HUES48 (cell line): Measurements from ENCODE around the gene EIPR1.

Source experiments
- H3K27ac ChIP-seq: one replicate; pipeline ENCODE4 v1.7.0; 2013; ENCODE audit warnings: low read depth, low read length, inconsistent platforms
- H3K27me3 ChIP-seq: 2 replicates; pipeline ENCODE4 v1.6.1; 2013; ENCODE audit warnings: mild to moderate bottlenecking, low read length; ENCODE audit not compliant: control insufficient read depth, insufficient read depth
- H3K36me3 ChIP-seq: 2 replicates; pipeline ENCODE4 v1.6.1; 2013; ENCODE audit warnings: low read length; ENCODE audit not compliant: control insufficient read depth, insufficient read depth
- H3K4me1 ChIP-seq: 2 replicates; pipeline ENCODE4 v1.6.1; 2013; ENCODE audit warnings: mild to moderate bottlenecking, low read length; ENCODE audit not compliant: control insufficient read depth, insufficient read depth
- H3K4me3 ChIP-seq: 2 replicates; pipeline ENCODE4 v1.5.1; 2013; ENCODE audit warnings: mild to moderate bottlenecking, low read depth, low read length
- H3K9ac ChIP-seq: 2 replicates; pipeline ENCODE4 v1.6.1; 2013; ENCODE audit warnings: mild to moderate bottlenecking, low read depth, low read length, moderate library complexity
- H3K9me3 ChIP-seq: 2 replicates; pipeline ENCODE4 v1.6.1; 2013; ENCODE audit warnings: low read length; ENCODE audit not compliant: control insufficient read depth, insufficient read depth

EIPR1 gene

DNA sequence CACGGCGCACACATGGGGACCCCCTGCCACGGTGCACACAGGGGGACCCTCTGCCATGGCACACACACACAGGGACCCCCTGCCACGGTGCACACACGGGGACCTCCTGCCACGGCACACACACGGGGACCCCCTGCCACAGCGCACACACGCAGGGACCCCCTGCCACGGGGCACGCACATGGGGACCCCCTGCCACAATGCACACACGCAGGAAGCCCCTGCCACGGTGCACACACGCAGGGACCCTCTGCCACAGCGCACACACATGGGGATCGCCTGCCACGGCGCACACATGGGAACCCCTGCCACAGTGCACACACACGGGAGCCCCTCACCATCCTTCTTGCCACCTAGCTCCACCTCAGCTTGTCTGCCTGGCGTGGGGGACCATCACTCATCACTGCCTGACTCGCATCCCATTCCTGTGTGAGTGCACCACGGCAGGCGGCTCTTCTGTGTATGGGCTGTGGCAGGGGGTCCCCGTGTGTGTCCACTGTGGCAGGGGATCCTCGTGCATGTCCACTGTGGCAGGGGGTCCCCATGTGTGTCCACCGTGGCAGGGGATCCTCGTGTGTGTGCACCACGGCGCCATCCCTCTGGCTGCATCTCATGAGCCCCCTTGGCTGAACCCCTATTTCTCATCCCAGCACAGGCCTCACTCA lies 206.7 kb downstream of the EIPR1 start:
- no peaks in the 10 kb centered on the region for H3K9me3 ChIP-seq
- H3K27ac ChIP-seq, result no peak overlapping the region
- H3K27me3 ChIP-seq, result no peaks in the 10 kb centered on the region
- H3K4me3 ChIP-seq, result no peak overlapping the region
- H3K4me1 ChIP-seq, result peaks cover 12% of the 10 kb centered on the region
- H3K9ac ChIP-seq, result no peak overlapping the region
- no peaks in the 10 kb centered on the region for H3K36me3 ChIP-seq

DNA sequence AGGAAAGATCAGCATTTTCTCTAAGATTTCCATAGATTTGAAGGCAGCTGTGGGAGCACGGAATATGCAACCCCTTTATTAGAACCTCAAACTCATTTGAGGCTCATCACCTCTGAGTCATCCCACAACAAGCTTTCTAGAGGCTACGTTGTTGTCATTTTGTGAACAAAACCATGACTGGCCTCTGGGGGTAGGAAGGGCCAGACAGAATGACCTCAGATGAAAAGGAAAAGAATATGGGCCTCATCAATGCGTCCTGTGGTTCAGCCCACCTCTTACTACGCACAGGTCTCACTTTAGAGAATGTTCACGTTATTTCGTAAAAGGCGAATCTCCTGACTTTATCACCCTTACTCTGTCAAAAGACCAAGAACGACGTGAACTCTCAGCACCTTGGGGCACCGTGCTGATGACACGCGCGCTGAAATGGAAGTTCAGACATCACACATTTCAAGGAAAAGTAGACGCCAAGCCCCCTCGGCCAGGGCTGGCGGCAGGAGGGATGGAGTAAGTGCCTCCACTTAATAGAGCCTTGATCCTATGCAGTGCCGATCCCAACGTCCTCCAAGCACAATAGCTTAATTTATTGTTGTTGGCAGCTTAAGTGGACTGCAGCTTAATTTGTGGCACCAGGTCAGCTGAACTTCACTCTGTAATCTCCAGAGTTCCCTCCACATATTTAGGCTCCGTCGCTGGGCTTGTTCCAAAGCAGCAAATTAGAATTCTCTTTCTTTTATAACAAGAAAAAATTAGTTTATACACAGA lies 208.3 kb downstream of the EIPR1 start:
- Histone ChIP-seq H3K36me3 (no peaks in the 10 kb centered on the region), H3K4me1 (peaks cover 12% of the 10 kb centered on the region), H3K9me3 (no peaks in the 10 kb centered on the region; the same call in 1 of the 2 replicates), H3K9ac (no peak overlapping the region), H3K27me3 (no peaks in the 10 kb centered on the region), H3K4me3 (no peak overlapping the region), H3K27ac (peak overlapping the region; percentile 52)

DNA sequence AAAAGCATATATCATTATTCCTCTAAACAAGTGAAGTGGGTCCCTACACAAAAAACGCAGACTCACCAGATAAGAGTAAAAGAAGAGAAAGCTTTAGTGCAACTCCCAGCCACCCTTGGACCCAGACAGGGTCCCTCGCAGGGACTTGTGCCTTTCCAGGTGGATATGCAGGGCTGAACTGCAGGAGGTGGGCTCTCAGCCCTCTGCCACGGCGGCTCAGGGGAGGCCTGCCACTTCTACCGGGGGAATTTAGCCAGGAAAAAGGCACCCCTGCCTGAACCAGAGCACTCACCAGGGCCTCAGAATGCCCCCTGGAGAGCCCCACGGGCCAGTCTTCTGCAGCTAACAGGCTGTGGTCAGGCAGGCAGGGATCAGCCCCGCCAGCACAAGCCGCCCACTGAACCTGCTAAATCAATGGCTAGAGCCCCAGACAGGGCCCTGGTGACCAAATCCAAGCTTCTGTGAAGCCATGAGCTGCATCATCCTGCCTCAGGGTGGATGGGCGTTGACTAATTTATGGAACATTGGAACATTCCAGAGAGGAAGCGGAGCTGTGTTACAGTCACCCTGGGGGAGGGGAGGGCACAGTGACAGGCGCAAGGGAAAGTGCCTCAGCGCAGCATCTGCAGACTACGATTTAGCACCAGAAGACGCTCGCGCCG lies 209.3 kb downstream of the EIPR1 start:
- peaks cover 12% of the 10 kb centered on the region for H3K4me1 ChIP-seq
- peak overlapping the region; percentile 52 for H3K27ac ChIP-seq
- no peaks in the 10 kb centered on the region for H3K36me3 ChIP-seq
- H3K9me3 ChIP-seq, result no peaks in the 10 kb centered on the region; the same call in 1 of the 2 replicates
- no peak overlapping the region for H3K4me3 ChIP-seq
- no peaks in the 10 kb centered on the region for H3K27me3 ChIP-seq
- no peak overlapping the region for H3K9ac ChIP-seq

DNA sequence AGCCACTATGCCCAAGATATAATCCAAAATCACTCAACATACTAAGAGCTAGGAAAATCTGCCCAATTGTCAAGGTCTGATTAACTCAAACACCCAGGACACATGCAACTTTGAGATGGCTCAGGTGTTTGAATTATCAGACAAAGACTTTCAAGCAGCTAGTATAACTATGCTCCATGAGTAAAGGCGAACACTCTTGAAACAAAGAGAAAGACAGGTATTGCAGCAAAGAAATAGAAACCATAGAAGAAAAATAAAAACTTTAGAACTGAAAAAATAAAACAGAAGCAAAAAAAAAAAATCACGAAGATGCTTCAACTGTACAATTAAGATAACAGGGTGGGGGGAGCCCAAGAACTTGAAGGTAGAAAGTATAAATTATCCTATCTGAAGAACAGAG lies 214.2 kb downstream of the EIPR1 start:
- H3K27ac ChIP-seq, result no peak overlapping the region
- H3K27me3 ChIP-seq, result no peaks in the 10 kb centered on the region
- H3K36me3 ChIP-seq, result no peaks in the 10 kb centered on the region
- H3K9me3 ChIP-seq, result no peaks in the 10 kb centered on the region; the same call in 1 of the 2 replicates
- no peak overlapping the region for H3K4me3 ChIP-seq
- H3K9ac ChIP-seq, result no peak overlapping the region
- peaks cover 6% of the 10 kb centered on the region for H3K4me1 ChIP-seq

DNA sequence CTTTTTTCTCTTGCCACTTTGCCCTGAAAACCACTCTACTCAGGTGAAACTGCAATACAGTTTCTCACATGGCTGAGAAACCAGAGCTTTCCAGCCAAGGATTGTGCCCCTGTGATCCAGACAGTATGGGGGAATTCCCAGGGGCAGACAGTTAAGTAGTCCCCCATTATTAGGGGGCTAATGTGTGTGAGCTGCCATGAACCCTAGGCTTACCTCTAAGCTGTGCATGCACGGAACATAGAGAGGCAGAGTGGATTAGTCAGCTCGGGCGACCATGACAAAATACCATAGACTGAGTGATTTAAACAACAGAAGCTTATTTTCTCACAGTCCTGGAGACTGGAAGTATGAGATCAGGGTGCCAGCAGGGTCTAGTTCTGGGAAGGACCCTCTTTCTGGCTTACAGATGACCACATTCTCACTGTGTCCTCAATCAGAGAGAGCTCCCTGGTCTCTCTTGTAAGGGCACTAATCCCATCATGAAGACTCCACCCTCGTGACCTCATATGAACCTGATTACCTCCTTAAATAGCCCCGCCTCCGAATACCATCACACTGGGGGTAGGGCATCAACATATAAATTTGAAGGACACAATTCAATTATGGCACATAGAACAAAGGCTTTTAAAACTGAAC lies 215.1 kb downstream of the EIPR1 start:
- Histone ChIP-seq H3K27ac (no peak overlapping the region), H3K9me3 (no peaks in the 10 kb centered on the region; the same call in 1 of the 2 replicates), H3K4me3 (no peak overlapping the region), H3K9ac (no peak overlapping the region), H3K27me3 (no peaks in the 10 kb centered on the region), H3K4me1 (no peaks in the 10 kb centered on the region), H3K36me3 (no peaks in the 10 kb centered on the region)

DNA sequence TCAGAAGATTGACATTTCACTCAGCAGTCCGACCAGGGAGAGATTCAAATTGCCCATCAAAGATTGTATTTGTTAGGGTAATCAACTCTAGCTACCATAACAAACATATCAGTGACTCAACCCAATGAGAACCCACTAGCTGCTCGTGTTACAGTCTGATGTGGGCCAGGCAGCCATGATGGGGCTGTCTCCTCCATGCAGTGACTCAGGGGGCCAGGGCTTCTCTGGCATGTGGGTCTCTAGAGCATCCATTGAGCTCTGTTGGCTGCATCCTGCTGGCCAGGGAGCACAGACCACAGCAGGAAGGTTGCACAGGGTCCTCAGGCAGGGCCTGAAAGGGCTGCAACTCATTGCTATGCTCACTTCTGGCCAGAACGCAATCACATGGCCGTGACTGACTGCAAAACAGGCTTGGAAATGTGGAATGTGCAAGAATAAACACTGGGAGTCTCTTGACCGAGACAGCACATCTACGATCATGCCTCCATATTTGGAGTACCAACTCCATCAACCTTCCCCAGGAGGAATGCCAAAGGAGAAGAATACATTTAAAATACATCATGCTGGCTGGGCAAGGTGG lies 216.8 kb downstream of the EIPR1 start:
- no peak overlapping the region for H3K4me3 ChIP-seq
- H3K9ac ChIP-seq, result no peak overlapping the region
- H3K27me3 ChIP-seq, result no peaks in the 10 kb centered on the region
- no peaks in the 10 kb centered on the region; the same call in 1 of the 2 replicates for H3K9me3 ChIP-seq
- H3K4me1 ChIP-seq, result no peaks in the 10 kb centered on the region
- H3K36me3 ChIP-seq, result no peaks in the 10 kb centered on the region
- H3K27ac ChIP-seq, result no peak overlapping the region

DNA sequence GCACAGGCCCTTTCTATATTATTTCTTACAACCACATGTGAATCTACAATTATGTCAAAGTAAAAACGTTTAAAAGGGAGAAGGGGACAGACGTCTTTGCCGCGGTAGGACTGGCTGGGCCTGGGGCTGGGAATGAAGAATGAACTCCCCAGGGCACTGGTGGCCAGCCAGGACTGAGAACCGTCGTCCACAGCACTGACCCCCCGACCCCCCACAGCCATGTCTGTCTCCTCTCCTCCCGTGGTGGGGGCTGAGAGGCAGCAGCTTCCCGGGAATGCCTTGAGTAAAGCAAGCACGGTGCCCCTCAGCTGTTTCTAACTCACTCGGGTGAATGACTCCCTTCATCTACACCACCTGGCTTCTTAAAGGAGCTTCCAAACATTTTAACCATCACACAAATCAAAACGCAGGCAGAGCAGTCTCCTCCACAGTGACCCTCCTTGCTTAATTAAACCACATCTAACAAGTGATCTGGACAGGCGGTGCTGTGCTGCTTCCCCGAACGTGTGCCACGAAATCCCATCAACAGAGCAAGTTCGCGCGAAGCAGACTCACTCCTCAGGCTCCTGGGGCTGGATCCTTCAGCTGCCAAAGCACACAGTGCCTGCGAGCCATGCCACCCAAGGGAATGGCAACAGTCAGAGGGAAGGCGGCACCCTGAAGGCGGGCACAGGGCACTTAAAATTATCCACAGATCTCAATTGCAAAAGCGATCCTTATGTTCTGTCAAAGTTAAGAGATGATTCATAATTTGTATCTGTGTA lies 217.7 kb downstream of the EIPR1 start:
- no peaks in the 10 kb centered on the region for H3K36me3 ChIP-seq
- H3K4me1 ChIP-seq, result no peaks in the 10 kb centered on the region
- no peaks in the 10 kb centered on the region for H3K27me3 ChIP-seq
- H3K4me3 ChIP-seq, result no peak overlapping the region
- H3K27ac ChIP-seq, result no peak overlapping the region
- no peak overlapping the region for H3K9ac ChIP-seq
- no peaks in the 10 kb centered on the region; the same call in 1 of the 2 replicates for H3K9me3 ChIP-seq

DNA sequence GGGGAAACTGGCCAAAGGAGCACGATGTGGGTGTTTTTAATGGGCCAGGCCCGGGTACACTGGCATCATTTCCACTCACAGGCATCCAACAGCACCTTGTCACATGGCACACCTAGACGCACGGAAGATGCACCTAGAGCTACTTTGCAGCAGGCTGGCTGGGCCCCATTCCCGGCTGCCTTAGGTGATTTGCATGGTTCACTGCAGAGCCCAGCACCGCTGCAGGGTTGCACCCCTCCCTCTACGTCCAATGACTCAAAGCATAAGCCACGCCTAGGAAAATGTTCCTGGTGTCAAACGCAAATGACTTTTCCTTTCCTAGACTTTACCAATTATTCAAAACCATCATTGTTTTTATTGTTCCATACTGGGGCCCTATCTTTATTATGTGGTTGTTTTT lies 222.9 kb downstream of the EIPR1 start:
- no peak overlapping the region for H3K9ac ChIP-seq
- H3K4me1 ChIP-seq, result no peaks in the 10 kb centered on the region
- H3K36me3 ChIP-seq, result no peaks in the 10 kb centered on the region
- no peak overlapping the region for H3K27ac ChIP-seq
- no peaks in the 10 kb centered on the region for H3K9me3 ChIP-seq
- no peak overlapping the region for H3K4me3 ChIP-seq
- H3K27me3 ChIP-seq, result no peaks in the 10 kb centered on the region

DNA sequence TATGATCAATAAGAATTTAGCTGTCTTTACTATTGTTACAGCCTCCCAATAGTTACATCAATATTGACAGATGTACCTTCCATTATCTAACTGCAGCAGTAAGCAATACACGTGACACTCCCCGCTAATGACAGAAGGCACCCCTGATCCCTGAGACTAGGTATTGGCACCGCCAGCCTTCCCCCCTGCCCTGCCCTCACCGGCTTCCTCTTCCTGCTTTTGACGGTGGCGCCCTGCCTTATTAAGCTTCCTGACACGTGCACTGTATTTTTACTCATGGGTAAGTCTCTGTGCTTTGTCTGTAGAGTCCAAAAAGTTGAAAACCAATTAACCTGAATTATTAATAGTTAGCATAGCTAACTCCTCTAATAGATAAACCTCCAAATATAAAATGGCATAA lies 223.5 kb downstream of the EIPR1 start:
- H3K9me3 ChIP-seq, result no peaks in the 10 kb centered on the region
- no peak overlapping the region for H3K4me3 ChIP-seq
- no peak overlapping the region for H3K9ac ChIP-seq
- H3K27ac ChIP-seq, result no peak overlapping the region
- no peaks in the 10 kb centered on the region for H3K4me1 ChIP-seq
- H3K36me3 ChIP-seq, result no peaks in the 10 kb centered on the region
- H3K27me3 ChIP-seq, result no peaks in the 10 kb centered on the region
